ENCODE data around the gene USP34.

The USP34 gene

DNA sequence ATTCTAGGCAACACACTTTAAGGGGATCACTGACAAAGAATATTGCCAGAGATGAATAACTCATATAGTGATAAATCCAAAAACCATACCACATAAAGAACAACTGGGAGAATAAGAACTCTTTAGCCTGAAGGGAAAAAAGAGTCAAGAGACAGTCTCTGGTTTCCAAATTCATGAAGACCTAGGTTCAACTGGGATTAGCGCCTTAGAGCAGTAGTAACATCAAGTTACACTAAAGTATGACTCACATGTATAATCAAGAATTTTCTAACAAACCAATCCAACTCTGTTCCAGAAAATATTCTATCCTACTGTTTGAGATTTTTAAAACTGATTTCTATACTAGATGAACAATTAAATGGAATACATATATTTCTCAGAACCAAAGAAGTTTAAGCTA lies 93.8 kb downstream of the USP34 start:
- TF ChIP-seq GATA2 (IDR thresholded peaks at IDR 0.05; ENCODE audit: low read depth, low read length) (no peak), GATA3 (IDR thresholded peaks at IDR 0.05; ENCODE audit: low read depth, low read length) (no peak)

DNA sequence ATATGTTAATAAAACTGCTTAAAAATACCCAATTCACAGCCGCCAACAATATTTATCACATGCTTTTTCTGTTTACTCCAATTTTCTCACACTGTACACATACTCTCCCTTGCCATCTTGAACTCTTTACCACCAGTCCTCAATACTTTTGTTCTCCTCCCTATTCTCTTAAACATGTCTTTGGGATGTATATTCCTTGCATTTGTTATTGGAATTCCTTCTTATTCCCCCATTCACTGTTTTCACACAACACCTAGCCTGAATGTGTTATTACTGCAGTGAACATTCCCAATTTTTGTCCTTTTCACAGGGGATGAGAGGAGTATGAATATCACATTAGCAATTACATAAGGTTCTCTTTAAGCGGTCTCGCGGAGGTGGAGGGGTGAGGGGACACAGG lies 94.7 kb downstream of the USP34 start:
- TF ChIP-seq GATA3 (IDR thresholded peaks at IDR 0.05; ENCODE audit: low read depth, low read length): no peak
- TF ChIP-seq GATA2 (IDR thresholded peaks at IDR 0.05; ENCODE audit: low read depth, low read length): no peak

DNA sequence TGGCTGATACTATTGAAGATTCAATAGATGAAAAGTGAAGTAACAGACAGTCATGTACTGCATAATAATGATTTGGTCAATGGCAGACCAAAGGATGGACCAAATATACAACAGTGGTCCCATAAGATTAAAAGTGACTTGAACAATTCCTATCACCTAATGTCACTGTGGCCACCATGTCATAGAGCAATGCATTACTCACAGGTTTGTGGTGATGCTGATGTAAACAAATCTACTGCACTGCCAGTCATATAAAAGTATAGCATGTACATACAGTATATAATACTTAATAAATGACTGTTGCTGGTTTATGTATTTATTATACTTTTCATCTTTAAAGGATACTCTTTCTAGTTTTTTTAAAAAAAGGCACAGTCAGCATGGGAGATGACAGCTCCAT lies 99.9 kb downstream of the USP34 start:
- TF ChIP-seq GATA2 (IDR thresholded peaks at IDR 0.05; ENCODE audit: low read depth, low read length) (no peak), GATA3 (IDR thresholded peaks at IDR 0.05; ENCODE audit: low read depth, low read length) (no peak)

DNA sequence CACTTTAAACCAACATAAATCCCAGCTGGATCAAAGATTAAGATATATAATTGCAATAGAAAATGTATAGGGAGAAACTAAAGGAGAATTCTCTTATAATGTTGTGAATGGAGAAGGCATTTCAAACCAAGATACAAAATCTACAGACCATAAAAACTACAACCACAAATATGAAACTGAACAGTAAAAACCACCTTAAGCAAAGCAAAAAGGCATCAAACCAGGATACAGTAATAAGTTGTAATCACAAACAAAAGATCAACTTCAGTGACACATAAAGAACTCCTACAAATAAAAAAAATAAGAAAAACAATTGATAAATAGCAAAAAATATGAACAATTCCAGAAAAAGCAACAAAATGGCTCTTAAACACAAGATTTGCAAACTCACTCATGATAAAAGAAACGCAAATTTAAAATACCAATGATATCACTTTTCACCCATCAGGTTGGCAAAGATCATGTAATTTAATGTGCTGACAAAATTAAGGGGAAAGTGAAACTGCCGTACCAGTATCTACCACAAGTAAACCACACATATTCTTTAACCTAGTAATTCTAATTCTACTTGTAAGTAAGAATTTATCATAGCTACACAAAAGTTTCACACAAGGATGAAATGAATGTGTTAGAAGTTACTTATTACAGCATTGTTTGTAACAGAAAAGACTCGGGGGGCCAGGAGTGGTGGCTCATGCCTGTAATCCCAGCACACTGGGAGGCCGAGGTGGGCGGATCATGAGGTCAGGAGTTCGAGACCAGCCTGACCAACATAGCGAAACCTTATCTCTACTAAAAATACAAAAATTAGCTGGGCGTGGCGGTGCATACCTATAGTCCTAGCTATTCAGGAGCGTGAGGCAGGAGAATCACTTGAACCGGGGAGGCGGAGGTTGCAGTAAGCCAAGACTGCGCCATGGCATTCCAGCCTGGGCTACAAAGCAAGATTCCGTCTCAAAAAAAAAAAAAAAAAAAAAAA lies 101.9 kb downstream of the USP34 start:
- TF ChIP-seq GATA3 (IDR thresholded peaks at IDR 0.05; ENCODE audit: low read depth, low read length) (no peak), GATA2 (IDR thresholded peaks at IDR 0.05; ENCODE audit: low read depth, low read length) (no peak)

DNA sequence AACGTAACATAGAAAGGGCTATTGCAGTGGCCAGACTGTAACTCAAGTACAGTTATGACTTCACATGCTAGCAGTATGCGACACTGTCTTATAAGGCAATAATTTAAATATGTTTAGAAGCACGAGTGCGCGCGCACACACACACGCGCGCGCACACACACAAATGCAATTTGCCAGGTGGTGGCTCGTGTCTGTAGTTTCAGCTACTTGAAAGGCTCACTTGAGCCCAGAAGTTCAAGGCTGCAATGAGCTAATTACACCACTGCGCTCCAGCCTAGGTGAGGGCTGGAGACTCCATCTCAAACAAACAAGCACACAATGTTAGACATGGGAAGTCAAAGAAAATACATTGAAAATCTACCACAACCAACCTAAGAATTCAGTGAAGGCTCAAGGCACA lies 103.7 kb downstream of the USP34 start:
- TF ChIP-seq GATA2 (IDR thresholded peaks at IDR 0.05; ENCODE audit: low read depth, low read length): no peak
- TF ChIP-seq GATA3 (IDR thresholded peaks at IDR 0.05; ENCODE audit: low read depth, low read length): no peak

DNA sequence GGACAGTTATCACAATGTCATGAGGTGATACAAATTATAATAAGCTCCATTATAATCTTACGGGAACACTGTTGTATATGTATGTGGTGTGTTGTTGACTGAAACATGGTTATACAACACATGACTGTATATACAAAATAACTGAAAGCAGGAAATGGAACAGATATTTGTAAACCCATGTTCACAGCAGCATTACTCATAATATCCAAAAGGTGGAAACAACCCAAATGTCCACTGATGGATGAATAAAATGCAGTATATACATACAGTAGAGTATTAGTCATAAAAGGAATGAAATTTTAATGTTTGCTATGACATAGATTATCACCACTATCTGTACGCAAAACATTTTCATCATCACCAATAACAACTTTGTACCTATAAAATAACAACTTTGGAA lies 107.3 kb downstream of the USP34 start:
- no peak for TF ChIP-seq GATA2 (IDR thresholded peaks at IDR 0.05; ENCODE audit: low read depth, low read length)
- no peak for TF ChIP-seq GATA3 (IDR thresholded peaks at IDR 0.05; ENCODE audit: low read depth, low read length)

DNA sequence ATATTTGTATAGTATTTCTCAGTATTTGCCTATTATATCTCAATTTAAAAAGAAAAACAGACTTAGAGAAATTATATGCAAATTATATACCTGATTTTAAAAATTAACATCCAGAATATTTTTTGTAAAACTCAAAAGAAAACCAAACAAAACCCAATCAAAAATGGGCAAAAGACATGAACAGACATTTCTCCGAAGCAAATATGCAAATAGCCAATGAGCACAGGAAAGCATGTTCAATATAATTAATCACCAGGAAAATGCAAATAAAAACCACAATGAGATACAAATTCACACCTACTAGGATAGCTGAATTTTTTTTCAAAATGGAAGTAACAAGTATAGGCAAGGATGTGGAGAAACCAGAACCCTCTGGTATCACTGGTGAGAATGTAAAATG lies 108.0 kb downstream of the USP34 start:
- no peak for TF ChIP-seq GATA3 (IDR thresholded peaks at IDR 0.05; ENCODE audit: low read depth, low read length)
- no peak for TF ChIP-seq GATA2 (IDR thresholded peaks at IDR 0.05; ENCODE audit: low read depth, low read length)

DNA sequence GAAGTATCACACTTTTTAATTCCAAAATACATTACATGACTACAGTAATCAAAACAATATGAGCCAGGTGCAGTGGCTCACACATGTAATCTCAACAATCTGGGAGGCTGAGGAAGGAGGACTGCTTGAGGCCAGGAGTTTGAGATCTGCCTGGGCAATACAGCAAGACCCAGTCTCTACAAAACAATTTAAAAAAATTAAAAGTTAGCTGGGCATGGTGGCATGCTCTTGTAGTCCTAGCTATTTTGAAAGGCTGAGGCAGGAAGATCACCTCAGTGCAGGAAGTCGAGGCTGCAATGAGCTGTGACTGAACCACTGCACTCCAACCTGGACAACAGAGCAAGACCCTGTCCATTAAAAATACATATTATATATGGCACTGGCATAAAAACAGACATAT lies 109.8 kb downstream of the USP34 start:
- TF ChIP-seq GATA3 (IDR thresholded peaks at IDR 0.05; ENCODE audit: low read depth, low read length): no peak
- no peak for TF ChIP-seq GATA2 (IDR thresholded peaks at IDR 0.05; ENCODE audit: low read depth, low read length)

DNA sequence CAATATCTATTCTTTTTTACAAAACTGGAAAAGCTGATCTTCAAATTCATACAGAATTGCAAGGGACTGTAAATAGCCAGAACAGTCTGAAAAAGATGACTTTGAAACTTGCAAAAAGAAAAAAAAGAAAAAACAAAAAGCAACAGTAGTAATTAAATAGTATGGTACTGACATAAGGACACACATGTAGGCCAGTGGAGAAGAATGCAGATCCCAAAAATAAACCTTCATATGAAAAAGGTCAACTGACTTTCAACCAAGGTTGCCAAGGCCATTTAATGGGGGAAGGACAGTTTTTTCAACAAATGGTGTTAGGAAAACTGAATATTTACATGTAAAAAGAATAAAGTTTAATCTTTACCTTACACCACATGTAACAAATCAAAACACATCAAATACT lies 111.8 kb downstream of the USP34 start:
- no peak for TF ChIP-seq GATA3 (IDR thresholded peaks at IDR 0.05; ENCODE audit: low read depth, low read length)

DNA sequence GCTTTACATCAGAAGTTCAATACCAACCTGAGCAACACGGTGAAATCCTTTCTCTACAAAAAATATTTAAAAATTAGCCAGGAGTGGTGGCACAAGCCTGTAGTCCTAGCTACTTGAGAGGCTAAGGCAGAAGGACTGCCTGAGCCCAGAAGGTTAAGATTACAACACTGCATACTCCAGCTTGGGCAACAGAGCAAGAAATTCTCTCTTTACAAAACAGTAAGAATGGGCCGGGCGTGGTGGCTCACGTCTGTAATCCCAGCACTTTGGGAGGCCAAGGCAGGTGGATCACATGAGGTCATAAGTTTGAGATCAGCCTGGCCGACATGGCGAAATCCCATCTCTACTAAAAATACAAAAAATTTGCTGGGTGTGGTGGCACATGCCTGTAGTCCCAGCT lies 113.2 kb downstream of the USP34 start:
- no peak for TF ChIP-seq GATA3 (IDR thresholded peaks at IDR 0.05; ENCODE audit: low read depth, low read length)
- TF ChIP-seq GATA2 (IDR thresholded peaks at IDR 0.05; ENCODE audit: low read depth, low read length): no peak

DNA sequence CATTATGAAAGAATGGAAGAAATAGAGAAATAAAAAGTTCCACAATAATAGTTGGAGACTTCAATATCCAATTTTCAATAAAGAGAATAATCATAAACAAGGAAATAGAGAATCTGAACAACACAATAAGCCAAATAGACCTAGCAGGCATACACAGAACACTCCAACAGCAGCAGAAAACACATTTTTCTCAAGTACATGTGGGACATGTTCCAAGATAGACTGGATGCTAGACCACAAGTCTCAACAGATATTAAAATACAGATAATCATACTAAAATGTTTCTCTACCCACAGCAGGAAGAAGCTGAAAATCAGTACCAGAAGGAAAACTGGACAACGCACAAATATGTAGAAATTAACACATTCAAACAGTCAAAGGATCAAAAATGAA lies 113.9 kb downstream of the USP34 start:
- TF ChIP-seq GATA3 (IDR thresholded peaks at IDR 0.05; ENCODE audit: low read depth, low read length) (no peak), GATA2 (IDR thresholded peaks at IDR 0.05; ENCODE audit: low read depth, low read length) (no peak)

DNA sequence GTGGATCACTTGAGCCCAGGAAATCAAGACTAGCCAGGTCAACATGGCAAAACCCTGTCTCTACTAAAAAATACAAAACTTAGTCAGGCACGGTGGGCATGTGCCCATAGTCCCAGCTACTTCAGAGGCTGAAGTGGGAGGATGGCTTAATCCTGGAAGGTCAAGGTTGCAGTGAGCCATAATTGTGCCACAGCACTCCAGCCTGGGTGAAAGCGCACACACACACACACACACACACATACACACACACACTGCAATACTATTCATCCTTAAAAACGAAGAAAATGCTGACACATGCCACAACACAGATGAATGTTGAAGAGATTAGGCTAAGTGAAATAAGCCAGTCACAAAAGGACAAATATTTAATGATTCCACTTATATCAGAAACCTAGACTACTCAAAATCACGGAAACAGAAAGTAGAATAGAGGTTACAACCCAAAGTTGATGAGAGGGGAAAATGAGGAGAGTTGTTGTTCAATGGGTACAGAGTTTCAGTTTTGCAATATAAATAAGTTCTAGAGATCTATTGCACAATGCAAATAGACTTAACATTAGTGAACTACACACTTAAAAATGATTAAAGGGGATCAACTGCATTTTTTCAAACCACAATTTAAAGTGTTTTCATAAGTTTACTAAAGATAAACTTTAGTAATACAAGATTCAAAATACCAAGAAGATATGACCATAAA lies 114.5 kb downstream of the USP34 start:
- TF ChIP-seq GATA2 (IDR thresholded peaks at IDR 0.05; ENCODE audit: low read depth, low read length) (no peak), GATA3 (IDR thresholded peaks at IDR 0.05; ENCODE audit: low read depth, low read length) (no peak)

DNA sequence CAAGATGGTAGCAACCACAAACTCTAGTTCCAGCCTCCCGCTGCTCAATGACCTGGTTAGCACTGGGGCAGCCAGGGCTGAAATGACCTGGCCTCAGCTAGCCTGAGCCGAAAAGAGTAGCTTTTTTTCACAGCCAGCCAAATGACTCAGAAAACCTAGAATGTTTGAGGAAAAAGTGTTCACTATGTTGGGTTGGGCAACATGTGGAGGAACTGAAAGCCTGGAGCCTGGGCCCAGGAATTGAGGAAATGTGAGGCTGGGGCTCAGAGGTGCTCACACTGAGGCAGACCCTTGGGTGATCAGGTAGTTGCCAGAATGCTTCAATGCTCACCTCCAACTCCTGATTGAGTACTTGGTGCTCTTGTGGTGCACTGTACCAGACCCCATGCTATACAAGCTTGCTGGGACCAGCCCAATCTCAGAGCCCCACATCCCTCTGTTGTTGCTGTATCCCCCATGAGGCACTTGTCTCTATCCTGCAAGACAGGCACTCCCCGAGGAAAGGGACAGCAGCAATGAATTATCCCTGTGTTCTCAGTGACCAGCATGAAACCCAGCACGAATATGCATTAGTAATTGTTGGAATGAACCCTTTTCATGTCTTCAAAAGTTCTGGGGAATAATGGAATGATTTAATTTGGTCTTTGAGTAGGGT lies 116.2 kb downstream of the USP34 start:
- TF ChIP-seq GATA3 (IDR thresholded peaks at IDR 0.05; ENCODE audit: low read depth, low read length): no peak
- no peak for TF ChIP-seq GATA2 (IDR thresholded peaks at IDR 0.05; ENCODE audit: low read depth, low read length)

DNA sequence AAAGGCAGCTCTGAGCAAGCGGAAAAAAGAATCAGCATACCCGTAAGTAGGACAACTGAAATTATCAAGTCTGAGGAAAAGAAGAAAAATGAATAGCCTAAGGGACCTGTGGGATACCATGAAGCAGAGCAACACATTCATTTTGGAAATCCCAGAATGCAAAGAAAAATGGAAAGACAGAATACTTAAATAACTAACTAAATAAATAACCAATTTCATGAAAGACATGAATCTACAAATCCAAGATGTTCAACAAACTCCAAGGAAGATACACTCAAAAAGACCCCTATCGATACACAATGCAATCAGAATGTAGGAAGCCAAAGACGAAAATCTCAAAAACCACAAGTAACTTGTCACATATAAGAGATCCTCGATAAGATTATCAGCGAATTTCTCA lies 117.0 kb downstream of the USP34 start:
- TF ChIP-seq GATA2 (IDR thresholded peaks at IDR 0.05; ENCODE audit: low read depth, low read length) (no peak), GATA3 (IDR thresholded peaks at IDR 0.05; ENCODE audit: low read depth, low read length) (no peak)

Measured in SH-SY5Y (cell line).